T1000 (cell line): ENCODE data around the gene HAX1.
"Not testable (repeated sequence)": the region's sequence is repeated elsewhere in the genome, so short reads cannot be mapped to it uniquely, and the experiment has no call there.

Experiments used
- DNase-seq: peaks from one replicate; lab custom pipeline; 2025; ENCODE audit warnings: mixed read lengths; lab: John Stamatoyannopoulos, UW

Gene HAX1

GRCh38 chr1:154272217-154272998 is at the start of gene HAX1:
TSS of gene HAX1 (plus strand) at chr1:154272629. CDS start at chr1:154272724, 95 bp downstream.
- DNase-seq, result peak; percentile 75

GRCh38 chr1:154222918-154223317 is 49.5 kb upstream of the HAX1 start:
- no peak for DNase-seq

DNA sequence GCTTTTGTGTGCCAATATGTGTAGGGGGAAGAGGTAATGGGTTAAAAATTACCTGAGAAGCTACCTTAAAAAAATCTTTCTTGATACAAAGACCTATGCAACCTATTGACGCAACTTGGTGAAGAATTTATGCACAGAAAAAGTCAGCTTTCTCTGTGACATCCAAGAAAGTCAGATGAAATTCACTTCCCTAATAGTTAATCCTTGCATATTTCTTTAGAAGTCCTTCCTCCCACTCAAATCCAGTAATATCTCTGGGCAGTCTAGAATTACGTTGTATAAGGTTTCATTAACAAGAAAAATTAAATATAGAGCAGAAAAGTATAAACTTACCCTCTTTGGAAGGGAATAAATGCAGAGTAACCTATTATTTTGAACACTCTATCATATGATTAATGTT is 48.8 kb upstream of the HAX1 start:
- DNase-seq, result no peak

GRCh38 chr1:154225370-154225769 is 47.1 kb upstream of the HAX1 start:
- DNase-seq, result no peak

- not testable (repeated sequence) for DNase-seq
Observed at GRCh38 chr1:154231112-154231511, 41.3 kb upstream of the HAX1 start.

GRCh38 chr1:154233127-154233526 is 39.3 kb upstream of the HAX1 start:
- DNase-seq, result not testable (repeated sequence)

DNA sequence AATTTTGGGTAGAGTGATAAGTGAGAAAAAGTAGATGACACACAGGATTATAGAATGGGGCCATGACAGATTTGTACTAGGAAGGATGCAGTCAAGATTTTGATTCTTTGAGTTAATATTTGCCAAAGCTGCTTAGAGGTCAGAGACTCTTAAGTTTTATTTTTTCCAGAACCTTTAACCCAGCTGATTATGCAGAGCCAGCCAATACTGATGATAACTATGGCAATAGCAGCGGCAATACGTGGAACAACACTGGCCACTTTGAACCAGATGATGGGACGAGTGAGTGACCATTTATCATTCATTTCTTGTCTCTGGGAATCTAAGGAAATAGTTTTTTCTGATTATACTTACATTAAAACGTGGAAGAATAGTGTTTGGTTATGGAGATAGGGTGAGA is 35.6 kb upstream of the HAX1 start:
- no peak for DNase-seq

DNA sequence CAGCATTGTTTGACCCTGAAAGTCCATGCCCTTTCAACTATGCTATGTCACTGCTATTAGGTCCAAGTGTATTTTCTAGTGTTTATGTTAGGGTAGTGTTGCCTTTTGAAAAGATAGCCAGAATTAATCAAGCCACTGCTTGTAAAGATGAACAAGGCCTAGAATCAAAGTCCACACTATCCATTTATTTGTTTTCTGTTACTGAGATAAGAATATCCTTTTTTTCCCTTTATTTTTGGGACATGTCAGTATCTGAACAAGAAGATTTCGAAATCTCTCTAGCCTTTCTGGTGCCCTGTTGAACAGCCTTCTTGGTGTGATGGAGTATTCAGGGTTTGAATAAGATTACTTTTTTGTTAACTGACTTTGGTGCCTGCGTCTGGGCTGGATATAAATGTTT is 35.0 kb upstream of the HAX1 start:
- no peak for DNase-seq

DNA sequence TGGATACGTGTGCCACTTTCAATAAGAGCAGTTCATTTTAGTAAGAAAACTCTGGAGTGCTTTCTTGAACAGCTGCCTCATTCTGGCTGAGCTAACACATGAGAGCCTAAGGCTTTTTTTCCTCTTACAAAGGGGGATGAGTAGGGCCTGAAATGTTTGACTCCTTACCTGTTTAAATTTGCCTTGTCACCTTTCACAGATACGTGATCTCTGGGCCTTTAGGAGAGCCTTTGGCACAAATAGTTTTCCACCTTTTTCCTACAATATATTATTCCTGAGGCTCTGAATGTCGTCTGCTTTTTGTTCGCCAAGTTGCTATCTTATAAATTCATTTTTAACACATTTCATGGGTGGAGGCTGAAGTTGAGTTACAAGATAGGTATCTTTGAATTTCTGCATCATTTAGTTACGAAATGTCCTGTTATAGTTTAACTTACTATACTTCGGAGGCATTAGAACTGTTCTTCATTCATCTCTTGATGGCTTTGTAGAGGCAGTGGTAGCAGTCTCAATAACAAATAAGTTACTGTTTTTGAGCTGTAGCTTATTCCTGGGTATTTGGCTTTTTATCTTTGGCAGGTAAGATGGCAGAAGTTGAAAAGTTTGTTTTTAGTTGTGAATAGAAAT is 34.4 kb upstream of the HAX1 start:
- no peak for DNase-seq

- DNase-seq, result no peak
Observed at GRCh38 chr1:154239491-154239890, 32.9 kb upstream of the HAX1 start.

- no peak for DNase-seq
Observed at GRCh38 chr1:154240294-154240833, 32.1 kb upstream of the HAX1 start.

- no peak for DNase-seq
Observed at GRCh38 chr1:154241703-154242351, 30.6 kb upstream of the HAX1 start.

- DNase-seq, result no peak
Observed at GRCh38 chr1:154253671-154254070, 18.8 kb upstream of the HAX1 start.

DNA sequence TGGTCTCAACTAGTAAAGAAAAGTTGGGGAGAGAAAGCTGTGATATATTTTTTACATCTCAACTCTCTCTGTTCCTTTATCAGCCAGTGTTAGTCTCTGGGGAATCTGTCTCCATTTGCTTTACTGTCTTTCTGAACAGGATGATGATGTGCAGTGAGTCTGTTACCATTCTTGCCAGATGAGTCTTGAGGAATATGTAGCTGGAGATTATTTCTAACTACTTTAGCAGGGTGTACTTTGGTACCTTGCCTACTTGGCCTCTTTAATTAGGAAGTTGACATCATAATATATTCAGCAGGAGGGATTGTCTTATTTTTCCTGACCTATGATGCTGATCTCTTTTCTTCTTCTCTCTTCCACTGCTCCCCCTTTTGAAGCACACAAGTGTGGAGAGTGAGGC is 15.7 kb upstream of the HAX1 start:
- no peak for DNase-seq

DNA sequence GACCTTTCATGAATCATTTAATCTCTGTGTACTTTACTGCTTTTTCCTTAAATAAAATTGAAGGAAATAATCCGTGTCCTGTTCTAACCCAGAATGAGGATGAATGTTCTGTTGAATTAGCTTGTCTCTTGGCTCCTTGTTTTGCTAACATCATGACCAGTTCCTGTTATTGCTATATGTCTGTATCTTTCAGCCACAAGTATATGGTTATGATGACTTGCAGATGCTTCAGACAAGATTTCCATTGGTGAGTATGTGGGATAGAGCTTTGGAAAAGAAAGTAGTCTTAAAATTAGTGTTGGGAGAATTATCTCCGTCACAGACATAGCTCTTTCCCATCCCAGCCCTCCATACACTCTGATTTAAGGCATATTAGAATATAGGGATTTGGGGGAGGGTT is 13.6 kb upstream of the HAX1 start:
- DNase-seq, result no peak

GRCh38 chr1:154260127-154260526 is 12.3 kb upstream of the HAX1 start:
- no peak for DNase-seq

DNA sequence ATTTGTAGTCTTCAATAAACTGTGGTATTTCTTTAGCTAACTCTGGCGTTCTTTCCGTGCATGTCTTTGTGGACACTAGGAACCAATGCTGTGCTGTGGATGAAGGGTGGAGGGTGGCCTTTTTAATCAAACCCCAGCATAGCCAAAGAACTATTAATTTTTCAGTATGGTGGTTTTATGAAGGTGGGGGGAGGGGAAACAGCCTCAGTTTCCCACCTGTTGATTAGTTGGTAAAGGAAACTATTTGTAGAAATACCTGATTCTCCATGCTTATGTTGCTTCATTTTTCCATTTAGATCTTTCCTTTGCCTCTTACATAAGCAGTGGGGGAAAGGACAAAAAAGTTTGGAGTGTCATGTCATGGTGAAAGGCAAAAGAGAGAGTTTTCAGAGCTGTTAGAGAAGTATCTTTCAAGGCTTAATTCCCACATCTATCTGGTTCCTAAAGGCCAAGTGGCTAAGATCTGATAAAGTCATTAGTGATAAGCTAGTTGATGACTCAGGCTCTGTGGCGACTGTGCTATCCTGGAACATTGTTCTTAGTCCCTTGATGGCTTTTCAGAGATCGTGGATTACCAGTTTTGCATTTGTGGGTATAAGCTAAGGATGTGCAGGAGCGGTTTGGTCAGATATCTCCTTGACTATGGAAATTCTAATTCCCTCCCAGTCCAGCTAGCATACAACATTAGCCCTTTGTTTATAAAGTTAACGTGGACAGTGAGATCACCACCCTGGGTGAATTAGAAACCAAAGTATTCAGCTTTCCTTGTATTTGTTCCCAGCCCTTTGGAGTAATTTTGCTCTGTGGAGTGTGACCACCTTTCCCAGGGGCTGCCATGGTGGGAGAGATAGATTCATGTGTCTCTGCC is 8.7 kb upstream of the HAX1 start:
- DNase-seq, result no peak

GRCh38 chr1:154264454-154264853 is 8.0 kb upstream of the HAX1 start:
- no peak for DNase-seq

DNA sequence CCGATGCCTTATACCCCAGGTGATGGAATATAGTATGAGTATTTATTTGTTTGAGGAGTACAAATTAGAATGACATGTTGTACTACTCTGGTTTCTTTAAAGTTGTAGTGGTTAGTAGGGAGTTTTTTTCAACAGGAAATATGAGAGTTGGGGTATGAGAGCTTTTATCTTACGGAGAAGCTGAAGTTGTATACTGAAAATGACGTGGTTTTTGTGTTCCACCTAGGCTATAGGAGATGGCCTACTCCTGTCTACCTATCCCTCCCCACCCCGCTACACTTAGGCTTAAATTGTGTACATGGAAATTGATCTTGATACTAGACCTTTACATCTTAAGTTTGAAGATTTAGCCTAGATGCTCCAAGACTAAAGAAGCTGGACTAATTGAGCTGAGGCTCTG is 6.8 kb upstream of the HAX1 start:
- DNase-seq, result no peak

DNA sequence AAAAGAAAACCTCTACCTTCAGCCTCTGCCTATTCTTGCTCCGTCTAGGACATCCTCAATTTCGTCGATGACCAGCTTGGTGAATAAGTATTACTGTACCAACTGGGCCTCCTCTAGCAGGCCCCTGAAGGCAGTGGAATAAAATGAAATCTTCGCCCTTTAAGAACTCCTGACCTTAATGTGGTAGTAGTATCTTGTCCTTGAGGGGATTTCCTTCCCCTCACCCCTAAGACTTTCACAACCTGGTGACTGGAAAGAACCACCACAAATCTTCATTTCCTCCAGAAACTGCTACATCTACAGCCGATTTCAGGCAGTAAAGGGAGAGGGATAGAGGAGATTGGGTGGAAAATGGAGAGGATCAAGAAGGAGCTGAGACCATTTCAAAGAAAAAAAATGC is 1.6 kb upstream of the HAX1 start:
- DNase-seq, result no peak

- no peak for DNase-seq
Observed at GRCh38 chr1:154272999-154273563, 652 bp downstream of the HAX1 start.

- no peak for DNase-seq
Observed at GRCh38 chr1:154276797-154277196, 4.4 kb downstream of the HAX1 start.
